ENCODE data around the gene NEMP1. TPM values are rescaled to one million over a fixed set of nuclear protein-coding genes. Genes with fewer than 3 reads are reported as not detected.

The NEMP1 gene
- total RNA-seq, 1 donor from 2014 or later = 19.7 TPM

GRCh38 chr12:57048423-57049118 lies 30.0 kb downstream of the NEMP1 start:
- Mint-ChIP-seq H3K27me3 (ENCODE audit: low read depth) (peaks cover 64% of the 10 kb centered on the region), H3K4me1 (no peaks in the 10 kb centered on the region), H3K27ac (no peak overlapping the region), H3K4me3 (no peak overlapping the region), H3K36me3 (no peaks in the 10 kb centered on the region), H3K9me3 (no peaks in the 10 kb centered on the region)
- TF ChIP-seq CTCF (IDR thresholded peaks at IDR 0.05; ENCODE audit: unreplicated experiment) = no peak
- DNase-seq (ENCODE audit: low spot score in 2 of 2, unreplicated experiment in 2 of 2) = no peak

- no peak overlapping the region for H3K4me3 Mint-ChIP-seq
- no peaks in the 10 kb centered on the region for H3K36me3 Mint-ChIP-seq
- peaks cover 68% of the 10 kb centered on the region for H3K27me3 Mint-ChIP-seq (ENCODE audit: low read depth)
Observed at GRCh38 chr12:57047981-57048380, 30.6 kb downstream of the NEMP1 start.

GRCh38 chr12:57046947-57047890 lies 31.4 kb downstream of the NEMP1 start:
- H3K36me3 Mint-ChIP-seq = no peaks in the 10 kb centered on the region
- DNase-seq (ENCODE audit: low spot score in 2 of 2, unreplicated experiment in 2 of 2) = no peak
- H3K4me1 Mint-ChIP-seq = no peaks in the 10 kb centered on the region
- no peak for TF ChIP-seq CTCF (IDR thresholded peaks at IDR 0.05; ENCODE audit: unreplicated experiment)
- H3K27ac Mint-ChIP-seq = no peak overlapping the region
- no peak overlapping the region for H3K4me3 Mint-ChIP-seq
- no peaks in the 10 kb centered on the region for H3K9me3 Mint-ChIP-seq
- H3K27me3 Mint-ChIP-seq (ENCODE audit: low read depth) = peaks cover 69% of the 10 kb centered on the region

More at GRCh38 chr12:57047981-57048380, 30.6 kb downstream of the NEMP1 start:
- TF ChIP-seq CTCF (IDR thresholded peaks at IDR 0.05; ENCODE audit: unreplicated experiment) = no peak
- Mint-ChIP-seq H3K27ac (no peak overlapping the region), H3K4me1 (no peaks in the 10 kb centered on the region), H3K9me3 (no peaks in the 10 kb centered on the region)
- no peak for DNase-seq (ENCODE audit: low spot score in 2 of 2, unreplicated experiment in 2 of 2)

- Mint-ChIP-seq H3K27me3 (ENCODE audit: low read depth) (peaks cover 70% of the 10 kb centered on the region), H3K4me3 (no peak overlapping the region), H3K36me3 (no peaks in the 10 kb centered on the region), H3K9me3 (no peaks in the 10 kb centered on the region), H3K27ac (no peak overlapping the region), H3K4me1 (no peaks in the 10 kb centered on the region)
- no peak for TF ChIP-seq CTCF (IDR thresholded peaks at IDR 0.05; ENCODE audit: unreplicated experiment)
- no peak for DNase-seq (ENCODE audit: low spot score in 2 of 2, unreplicated experiment in 2 of 2)
Observed at GRCh38 chr12:57046086-57046791, 32.4 kb downstream of the NEMP1 start.

GRCh38 chr12:57044889-57045288 lies 33.7 kb downstream of the NEMP1 start:
- no peak for TF ChIP-seq CTCF (IDR thresholded peaks at IDR 0.05; ENCODE audit: unreplicated experiment)
- H3K9me3 Mint-ChIP-seq = no peaks in the 10 kb centered on the region
- no peak for DNase-seq (ENCODE audit: low spot score in 2 of 2, unreplicated experiment in 2 of 2)
- no peak overlapping the region for H3K4me3 Mint-ChIP-seq
- H3K27me3 Mint-ChIP-seq (ENCODE audit: low read depth) = peaks cover 68% of the 10 kb centered on the region
- no peaks in the 10 kb centered on the region for H3K4me1 Mint-ChIP-seq
- no peaks in the 10 kb centered on the region for H3K36me3 Mint-ChIP-seq
- H3K27ac Mint-ChIP-seq = no peak overlapping the region

All from mesothelial cell of epicardium (in vitro differentiated cells).